KG1 (cell line): Measurements from ENCODE around the gene GIGYF1.

ENCODE experiments used
- DNase-seq: peaks from one replicate; lab custom pipeline; 2025; lab: John Stamatoyannopoulos, UW

Gene GIGYF1

DNA sequence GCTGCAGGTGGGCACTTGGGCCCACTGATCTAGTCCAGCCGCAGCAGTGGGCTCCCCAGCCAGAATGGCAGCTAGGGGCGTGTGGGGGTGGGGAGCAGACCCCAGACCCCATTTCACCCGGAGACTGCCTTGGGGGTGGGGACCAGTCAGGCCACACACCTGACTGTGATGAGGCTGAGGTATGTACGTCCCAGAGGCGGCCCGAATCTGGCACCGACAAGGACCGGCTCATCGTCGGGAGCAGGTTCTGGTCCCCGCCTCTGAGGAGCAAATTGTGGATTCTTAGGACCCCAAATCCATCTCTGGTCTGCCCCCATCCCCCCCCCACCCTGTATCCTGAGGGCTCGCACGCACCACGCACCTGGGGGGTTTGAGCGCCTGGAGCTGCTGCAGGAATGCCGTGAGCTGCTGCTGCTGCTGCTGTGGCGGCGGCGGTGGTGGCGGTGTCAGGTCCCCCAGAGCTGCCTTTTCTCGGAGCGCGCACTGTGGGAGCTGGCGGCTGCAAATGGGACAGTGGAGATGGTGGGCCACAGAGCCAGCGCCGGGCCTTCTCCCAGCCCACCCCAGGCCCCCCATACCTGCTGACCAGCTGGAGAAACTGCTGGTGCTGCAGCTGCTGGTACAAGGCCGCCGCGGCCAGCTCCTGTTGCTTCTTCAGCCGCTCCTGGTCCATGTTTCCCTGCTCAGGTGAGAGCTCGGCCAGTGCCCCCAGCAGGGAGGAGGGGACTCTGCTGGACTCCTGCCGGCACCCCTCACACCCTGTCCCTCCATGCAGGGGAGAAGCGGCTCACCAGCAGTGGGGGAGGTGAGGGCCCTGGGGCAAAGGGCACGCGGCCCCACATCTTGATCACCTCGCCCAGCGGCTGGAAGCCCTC lies 10.2 kb downstream of the GIGYF1 start:
- no peak for DNase-seq

DNA sequence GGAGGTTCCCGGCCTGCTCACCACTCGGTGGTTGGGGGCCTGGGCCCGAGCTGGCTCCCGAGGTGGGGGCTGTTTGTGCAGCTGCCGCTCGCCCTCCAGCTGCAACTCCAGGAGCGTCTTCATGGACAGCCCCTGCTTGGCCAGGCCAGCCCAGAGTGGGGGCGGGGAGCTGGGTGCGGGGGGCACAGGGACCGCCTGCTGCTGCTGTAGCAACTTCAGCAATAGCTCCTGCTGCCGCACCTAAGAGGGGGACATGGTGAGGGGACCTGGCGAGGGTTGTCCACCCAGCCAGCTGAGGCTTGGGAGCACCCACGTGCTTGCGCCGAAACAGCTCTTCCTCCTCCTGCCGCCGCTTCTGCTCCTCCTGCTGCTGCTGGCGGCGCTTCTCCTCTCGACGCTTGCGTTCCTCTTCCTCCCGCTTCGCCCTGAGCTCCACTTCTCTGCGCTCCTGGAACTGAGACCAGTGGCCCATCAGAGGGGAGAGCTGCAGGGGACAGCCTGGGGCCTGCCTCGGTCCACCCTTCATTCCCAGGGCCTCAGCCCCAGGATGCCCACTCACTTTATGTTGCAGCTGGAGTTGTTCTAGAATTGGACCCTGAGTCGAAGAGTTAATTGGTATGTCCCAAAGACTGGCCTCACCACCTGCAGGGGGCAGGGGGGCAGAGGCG lies 10.9 kb downstream of the GIGYF1 start:
- no peak for DNase-seq

DNA sequence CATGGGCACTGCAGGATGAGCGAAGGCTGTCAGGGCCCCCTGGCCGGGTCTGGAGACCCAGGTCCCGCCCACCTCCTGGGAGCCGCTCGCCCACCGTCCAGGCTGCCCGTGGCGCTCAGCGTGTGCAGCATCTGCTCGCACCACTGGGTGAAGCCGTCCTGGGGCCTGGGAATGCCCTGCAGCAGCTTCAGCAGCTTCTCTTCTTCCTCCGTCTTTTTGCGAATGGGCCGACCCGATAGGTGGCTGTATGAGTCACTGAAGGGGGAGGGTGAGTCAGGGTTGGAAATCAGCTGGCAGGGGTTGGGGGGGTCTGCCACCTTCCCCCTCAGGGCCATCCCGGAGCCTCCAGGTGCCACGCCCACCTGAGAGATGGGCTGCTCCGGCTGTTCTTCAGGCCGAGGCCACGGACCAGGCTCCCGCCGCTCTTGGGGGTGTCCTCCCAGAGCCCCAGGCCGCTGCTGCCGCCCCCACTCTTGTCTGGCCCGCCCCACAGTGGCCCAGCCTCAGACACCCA lies 11.8 kb downstream of the GIGYF1 start:
- DNase-seq, result no peak

DNA sequence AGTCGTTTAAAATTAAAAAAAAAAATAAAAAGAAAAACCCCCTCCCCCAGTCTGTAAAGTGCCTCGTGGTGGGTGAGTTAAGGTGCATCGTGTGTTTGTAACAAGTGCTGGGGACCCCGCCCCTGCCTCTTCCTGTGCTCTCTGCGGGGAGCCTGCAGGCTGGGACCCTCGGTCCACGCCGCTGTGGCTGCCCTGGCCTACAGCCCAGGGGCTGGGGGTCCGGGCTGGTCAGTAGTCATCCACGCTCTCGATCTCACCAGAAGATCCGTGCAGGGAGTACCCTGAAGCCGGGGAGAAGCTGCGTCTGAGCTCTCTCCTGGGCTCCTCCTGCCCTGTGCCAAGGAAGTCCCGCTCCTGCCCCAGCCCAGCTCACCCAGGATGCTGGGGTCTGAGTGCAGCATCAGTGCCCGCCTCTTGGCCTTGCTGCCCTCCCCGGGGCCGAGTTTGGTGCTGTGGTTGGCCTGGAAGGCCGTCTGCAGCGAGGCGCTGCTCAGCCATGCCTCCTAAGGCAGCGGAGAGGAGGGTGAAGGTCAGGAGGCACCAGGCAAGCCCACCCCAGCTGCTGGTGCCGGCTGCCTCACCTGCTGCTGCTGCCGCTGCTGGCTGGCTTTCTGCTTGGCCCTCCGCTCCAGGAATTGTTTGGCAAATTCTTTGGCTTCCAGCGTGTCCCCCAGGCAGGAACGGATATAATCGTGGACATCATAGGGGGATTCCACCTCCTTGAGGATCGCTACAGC lies 12.4 kb downstream of the GIGYF1 start:
- no peak for DNase-seq

DNA sequence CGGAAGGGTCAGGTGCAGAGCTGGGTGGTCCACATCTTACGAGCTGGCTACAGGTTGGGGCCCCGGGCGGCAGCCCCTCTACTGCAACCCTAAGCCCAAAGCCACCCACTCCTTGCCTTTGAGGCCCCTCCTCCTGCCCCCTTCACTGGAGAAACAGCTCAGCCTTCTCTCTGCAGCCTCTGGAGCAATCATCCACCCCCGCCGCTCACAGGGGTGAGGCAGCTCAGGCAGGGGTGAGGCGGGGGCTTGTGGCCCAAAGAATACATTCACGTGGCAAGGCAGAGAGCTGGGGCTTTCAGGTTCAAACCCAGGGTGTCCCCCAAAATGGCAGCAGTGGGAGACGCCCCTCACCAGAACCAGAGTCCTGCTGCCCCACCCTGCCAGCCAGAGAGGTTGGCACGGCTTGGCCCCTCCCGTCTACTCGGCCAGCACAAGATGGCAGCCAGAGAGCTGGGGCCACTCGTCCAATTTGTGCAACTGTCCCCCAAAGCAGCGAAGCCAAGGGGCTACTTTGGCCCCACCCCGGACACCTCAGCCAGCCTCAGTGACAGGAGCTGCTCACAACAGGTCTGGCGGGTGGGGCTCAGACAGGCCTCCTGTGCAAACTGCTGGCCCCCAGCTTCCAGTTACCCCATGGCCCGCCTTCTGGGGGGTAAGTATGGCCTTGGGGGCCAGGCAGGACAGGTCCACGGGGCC lies 13.3 kb downstream of the GIGYF1 start:
- no peak for DNase-seq

DNA sequence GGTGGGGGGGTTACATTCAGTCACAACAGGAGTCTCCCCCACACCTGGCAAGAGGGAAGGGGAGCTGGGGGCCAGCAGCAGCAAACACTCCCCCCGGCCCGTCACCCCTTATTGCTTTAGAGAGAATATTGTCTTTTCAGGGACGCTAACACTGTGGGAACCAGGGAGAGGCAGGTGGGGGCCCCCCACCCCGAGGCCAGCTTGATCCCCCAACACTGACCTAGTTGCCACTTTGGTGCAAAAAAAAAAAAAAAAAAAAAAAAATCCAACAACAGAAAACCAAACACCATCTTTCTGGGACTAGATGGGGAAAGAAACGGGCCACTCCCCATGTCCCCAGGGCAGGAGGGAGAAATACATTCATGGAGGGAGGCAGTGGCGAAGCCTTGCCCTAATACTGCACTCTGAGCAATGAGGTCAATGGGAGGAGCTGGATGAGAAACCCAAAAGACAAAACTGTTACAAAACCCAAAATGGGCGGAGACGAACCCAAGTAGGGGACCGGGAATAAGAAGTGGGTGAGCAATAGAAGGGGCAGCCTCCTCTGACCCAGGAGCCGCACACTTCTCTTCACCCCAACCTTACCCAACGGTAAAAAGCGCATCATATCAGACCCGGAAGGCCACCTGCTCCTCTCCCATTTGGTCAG lies 14.0 kb downstream of the GIGYF1 start:
- DNase-seq, result no peak

DNA sequence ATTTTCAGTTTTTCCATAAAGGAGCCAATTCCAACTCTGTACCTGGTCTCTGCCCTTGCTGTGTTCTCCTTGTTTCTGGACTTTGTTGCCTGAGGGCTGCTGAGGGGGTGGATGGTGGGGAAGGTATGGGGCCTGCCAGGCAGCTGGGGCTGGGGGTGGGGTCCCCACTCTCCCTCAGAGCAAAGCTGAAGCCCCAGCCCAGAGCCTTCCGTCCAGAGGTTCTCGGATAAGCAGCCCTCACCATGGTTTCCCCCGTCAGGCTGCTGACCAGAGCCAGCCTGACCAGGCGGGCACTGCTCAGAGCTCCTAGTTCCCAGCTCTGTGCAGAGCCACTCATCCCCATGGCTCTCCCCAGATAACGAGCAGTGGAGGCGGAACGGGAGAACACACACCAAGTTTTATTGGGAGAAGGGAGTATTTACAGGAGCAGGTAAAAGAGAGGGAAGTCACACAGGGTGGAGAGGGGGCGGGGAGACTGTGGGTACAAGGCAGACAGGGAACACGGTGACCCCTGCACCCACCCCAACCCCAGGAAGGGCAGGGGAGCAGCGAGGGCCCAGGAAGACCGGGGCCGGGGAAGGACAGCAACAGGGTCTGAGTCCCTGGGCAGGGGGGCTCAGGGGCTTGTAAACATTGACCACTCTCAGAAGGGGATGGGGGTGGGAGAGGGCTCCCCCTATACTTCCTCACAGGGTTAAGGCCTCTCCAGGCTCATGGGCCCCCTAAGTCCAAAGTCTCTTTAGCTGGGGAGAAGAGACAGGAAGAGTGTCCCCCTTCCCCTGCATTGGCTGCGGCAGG lies 14.7 kb downstream of the GIGYF1 start:
- no peak for DNase-seq

DNA sequence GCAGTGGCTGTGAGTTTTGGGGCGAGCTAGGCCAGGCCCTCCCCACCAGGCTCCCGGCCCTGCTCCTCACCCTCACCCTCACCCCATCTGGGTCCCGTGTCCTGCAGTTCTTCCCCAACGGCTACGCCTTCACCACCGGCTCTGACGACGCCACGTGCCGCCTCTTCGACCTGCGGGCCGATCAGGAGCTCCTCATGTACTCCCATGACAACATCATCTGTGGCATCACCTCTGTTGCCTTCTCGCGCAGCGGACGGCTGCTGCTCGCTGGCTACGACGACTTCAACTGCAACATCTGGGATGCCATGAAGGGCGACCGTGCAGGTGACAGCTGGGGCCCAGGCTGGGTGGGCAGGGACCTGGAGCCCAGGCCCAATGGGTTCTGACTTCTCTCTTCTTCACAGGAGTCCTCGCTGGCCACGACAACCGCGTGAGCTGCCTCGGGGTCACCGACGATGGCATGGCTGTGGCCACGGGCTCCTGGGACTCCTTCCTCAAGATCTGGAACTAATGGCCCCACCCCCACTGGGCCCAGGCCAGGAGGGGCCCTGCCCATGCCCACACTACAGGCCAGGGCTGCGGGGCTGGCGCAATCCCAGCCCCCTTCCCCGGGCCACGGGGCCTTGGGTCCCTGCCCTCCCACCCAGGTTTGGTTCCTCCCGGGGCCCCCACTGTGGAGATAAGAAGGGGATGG lies 15.6 kb downstream of the GIGYF1 start:
- DNase-seq, result no peak

DNA sequence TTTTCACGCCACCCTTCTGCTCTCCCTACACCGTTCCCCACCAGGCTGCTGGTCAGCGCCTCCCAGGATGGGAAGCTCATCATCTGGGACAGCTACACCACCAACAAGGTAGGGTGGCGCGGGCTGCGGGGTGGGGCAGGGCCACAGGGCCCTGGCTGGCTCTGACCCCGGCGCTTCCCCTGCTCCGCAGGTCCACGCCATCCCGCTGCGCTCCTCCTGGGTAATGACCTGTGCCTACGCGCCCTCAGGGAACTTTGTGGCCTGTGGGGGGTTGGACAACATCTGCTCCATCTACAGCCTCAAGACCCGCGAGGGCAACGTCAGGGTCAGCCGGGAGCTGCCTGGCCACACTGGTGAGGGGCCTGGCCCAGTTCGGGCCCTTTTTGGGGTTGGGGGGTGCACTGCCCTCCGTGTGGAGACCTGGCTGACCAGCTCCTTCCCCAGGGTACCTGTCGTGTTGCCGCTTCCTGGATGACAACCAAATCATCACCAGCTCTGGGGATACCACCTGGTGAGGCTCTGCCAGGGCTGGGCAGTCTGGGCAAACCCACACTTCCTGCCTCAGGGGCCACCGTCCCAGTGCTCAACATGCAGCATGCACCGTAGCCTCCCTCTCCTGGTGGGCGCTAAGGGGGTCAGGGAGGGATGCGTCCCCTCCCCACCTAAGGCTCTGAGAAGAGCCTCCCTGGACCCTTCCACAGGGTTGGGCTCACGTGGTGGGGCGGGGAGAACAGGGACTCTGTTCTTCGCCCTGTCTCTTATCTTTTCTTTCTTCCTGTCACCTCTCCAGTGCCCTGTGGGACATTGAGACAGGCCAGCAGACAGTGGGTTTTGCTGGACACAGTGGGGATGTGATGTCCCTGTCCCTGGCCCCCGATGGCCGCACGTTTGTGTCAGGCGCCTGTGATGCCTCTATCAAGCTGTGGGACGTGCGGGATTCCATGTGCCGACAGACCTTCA lies 16.5 kb downstream of the GIGYF1 start:
- DNase-seq, result no peak

DNA sequence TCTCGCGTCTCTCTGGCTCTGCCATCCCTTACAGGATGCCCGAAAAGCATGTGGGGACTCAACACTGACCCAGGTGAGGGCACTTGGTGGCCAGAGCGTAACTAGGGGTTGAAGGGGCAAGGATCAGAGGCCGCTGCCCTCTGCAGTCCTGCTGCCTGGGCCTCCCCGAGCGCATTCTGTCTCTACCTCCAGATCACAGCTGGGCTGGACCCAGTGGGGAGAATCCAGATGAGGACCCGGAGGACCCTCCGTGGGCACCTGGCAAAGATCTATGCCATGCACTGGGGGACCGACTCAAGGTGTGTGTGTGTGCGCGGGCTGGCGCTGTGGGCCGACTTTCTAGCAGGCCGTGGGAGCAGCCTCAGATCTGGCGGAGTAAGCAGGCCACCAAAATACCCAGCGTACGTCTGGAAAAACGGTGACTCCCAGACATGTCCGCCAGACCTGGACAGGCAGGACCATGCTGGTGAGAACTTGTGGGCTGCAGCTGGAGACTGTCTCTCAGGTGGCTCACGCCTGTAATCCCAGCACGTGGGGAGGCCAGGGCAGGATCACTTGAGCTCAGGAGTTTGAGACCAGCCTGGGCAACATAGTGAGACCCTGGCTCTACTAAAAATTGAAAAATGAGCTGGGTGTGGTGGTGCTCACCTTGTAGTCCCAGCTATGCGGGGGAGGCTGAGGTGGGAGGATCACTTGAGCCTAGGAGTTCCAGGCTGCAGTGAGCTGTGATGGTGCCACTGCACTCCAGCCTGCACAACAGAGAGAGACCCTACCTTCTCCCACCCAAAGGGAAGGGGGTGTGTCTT lies 17.3 kb downstream of the GIGYF1 start:
- DNase-seq, result no peak

DNA sequence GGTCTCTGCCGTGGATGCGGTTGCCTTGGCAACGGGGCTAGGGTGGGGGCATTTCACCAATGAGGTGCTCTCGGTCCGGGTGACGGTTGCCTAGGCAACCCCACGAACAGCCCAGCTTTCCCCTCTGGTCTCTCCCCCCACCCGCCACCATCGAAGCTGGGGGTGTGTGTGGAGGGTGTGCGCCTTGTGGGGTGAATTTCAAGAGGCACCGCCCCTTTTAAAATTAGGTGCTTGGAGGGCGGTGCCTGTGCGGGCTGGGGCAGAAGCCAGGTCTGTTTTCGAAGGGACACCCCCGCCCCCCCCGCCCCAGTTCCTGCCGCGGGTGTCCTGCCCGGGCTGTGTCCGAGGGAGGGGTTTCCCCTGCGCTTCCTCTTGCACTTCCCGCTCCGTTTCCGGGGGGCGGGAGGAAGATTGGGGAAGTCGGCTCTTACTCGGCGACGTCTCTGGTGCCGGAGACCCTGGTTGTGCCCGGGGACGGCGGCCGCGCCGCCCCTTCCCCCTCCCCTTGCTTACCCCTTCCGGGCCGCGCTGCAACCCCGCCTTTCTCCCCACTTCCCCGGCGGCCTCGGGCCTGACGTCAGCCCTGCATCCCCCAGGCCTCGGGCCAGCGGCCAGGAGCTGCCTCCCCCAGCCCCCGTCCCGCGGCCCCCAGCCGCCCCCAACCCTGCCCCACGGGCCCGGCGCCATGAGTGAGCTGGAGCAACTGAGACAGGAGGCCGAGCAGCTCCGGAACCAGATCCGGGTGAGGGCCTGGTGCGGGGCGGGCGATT lies 18.3 kb downstream of the GIGYF1 start:
- DNase-seq, result peak; percentile 29

DNA sequence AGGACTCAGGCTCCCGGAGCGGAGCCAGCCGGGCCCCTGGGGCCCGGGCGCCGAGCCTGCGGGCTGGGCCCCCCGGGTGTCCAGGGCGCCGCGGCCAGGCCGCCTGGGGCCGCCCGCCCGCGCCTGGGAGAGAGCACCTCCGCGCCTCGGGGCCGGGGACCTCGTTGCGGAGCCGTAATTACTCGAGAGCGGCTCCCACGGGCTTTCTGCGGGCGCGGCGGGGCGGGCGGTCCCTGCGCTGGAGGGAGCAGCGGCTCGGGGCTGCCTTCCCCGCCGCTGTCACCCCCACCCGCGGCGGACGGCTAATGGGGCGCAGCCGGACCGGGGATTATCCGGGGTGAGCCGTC lies 19.0 kb downstream of the GIGYF1 start:
- DNase-seq, result no peak

DNA sequence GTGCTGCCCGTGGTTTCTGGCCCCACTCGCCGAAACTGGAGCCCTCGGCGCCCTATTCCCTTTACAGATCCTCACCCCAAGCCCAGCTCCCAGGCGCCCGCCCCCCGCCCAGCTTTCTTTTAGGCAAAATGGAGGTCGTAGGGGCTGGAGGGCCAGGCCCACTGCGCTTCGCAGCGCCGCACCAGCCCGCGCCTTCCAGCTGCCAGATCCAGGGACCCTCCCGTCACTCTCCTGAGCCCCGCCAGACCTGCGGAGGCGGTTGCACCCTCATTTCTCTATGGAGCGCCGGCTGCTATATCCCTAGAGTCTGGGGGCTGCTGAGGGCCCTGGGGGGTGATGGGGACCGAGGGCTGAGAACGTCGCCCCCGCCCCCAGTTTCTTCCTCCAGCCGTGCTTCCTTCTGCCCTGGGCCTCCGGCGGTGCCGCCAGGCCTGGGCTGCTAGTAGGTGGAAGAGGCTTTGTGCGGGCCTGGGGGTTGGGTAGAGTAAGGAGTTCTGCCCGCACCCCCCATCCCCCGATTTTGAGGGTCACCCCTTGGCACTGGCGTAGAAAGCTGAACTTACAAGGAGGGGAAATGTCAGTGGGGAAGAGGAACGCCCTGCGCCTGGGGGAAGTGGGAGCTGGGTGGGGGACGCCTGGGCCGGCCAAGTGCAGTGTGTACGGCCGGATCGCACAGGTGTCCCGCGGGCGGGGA lies 19.5 kb downstream of the GIGYF1 start:
- DNase-seq, result no peak

DNA sequence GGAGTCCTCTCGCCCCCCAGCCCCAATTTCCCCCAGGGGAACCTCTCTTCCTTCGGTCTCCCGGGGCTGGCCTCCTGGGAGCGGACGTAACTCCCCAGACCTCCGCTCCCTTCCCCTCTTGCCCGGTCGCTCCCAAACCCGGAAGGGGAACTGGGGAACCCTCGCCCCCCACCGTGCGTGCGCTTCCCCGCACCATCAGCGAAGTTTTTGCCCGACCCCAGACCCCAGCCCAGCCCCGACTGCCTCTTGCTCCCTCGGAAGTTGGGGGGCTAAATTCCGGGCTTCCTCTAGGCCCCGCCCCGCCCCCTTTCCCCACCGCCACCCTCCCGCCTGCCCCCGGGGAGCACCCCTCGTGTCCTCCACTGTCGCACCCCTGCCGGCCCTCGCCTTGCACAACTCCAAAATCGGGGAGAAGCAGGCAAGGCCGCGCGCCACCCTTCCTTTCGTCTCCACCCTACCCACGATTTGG lies 20.1 kb downstream of the GIGYF1 start:
- no peak for DNase-seq

DNA sequence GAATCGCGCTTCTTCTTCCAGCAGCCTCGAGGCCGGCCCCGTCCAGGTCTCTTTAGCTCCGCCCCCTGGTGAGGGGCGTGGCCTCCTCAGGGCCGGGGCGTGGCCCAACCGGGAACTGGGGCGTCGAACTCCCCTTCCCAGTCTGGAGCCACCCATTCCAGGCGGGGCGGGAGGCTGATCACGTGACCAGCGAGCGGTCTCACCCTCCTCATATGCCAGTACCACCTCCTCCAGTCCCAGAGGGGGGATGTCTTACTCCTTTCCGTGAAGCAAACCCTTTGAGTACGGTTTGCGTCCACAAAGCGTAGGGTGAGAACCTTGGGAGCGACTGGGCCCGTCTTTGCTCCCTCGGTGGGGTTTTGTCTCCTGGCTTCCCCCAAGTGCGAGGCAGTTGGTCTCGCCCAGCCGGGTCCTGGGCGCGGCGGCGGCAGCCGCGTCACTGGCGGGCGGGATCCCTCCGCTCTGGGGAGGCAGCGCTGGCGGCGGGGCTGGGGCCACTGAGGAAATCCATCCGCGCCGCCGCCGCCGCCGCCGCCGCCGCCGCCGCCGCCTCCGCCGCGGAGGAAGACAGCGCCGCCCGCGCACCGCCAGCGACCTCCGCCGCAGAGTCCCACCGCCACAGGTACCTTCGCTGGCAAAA lies 20.6 kb downstream of the GIGYF1 start, which contains the start of gene GNB2:
TSS of gene GNB2 (plus strand) at position 439 of the 640 bp plus-strand sequence. CDS start 2,526 bp downstream, outside the sequence.
- DNase-seq, result peak; percentile 82
